Tibial nerve (tissue), 3 donors: ENCODE results near the gene CLASP1.

Source experiments
- POLR2A ChIP-seq, 2 donors: fragments of 450-650 bp; IDR thresholded peaks; one replicate each; pipeline ENCODE4 v1.6.1; 2017; ENCODE audit warnings: antibody characterized with exemption in 2 of 2, mild to moderate bottlenecking in 2 of 2, moderate library complexity in 2 of 2
- TF ChIP-seq, protein P1 (sequence below), 5 experiments: fragments of 200-600 bp in 3 of 5; fragments of 450-650 bp in 2 of 5; sonication (generic) in 3 of 5; IDR thresholded peaks; one replicate each; pipeline ENCODE4 v1.5.1; 2016 to 2019; ENCODE audit warnings: antibody characterized with exemption in 5 of 5, mild to moderate bottlenecking in 3 of 5, moderate library complexity in 2 of 5

DNA sequence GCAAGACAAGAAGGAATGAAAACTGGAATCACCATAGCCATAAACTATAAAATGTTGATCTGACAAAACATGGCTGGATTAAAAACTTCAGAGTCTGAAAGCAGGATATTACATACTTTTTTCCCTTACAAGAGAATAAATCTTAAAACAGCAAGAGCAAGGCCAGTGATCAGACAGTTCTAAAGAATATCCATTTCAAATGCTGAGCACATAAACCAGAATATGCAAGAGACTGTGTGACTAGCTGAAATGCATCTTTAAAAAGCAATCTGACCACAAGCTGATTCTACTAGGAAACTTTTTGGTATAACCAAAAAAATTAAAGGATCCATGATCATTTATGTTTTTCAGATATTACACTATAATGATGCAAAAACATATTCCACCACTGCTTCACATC lies 239.3 kb downstream of the CLASP1 start:
- TF ChIP-seq, protein P1, sequence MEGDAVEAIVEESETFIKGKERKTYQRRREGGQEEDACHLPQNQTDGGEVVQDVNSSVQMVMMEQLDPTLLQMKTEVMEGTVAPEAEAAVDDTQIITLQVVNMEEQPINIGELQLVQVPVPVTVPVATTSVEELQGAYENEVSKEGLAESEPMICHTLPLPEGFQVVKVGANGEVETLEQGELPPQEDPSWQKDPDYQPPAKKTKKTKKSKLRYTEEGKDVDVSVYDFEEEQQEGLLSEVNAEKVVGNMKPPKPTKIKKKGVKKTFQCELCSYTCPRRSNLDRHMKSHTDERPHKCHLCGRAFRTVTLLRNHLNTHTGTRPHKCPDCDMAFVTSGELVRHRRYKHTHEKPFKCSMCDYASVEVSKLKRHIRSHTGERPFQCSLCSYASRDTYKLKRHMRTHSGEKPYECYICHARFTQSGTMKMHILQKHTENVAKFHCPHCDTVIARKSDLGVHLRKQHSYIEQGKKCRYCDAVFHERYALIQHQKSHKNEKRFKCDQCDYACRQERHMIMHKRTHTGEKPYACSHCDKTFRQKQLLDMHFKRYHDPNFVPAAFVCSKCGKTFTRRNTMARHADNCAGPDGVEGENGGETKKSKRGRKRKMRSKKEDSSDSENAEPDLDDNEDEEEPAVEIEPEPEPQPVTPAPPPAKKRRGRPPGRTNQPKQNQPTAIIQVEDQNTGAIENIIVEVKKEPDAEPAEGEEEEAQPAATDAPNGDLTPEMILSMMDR (IDR thresholded peaks at IDR 0.05) = no peak
- no peak for TF ChIP-seq POLR2A (IDR thresholded peaks at IDR 0.05)
